A673 (cell line): ENCODE measurements around the gene DIP2C. TPM values are rescaled to one million over a fixed set of nuclear protein-coding genes. Genes with fewer than 3 reads are reported as not detected.

Experiments used
- BruUV-seq: library from RNA; stranded (reverse); fragments of 400-500 nt; replicated peaks from 2 replicates; lab custom pipeline; 2021; lab: Mats Ljungman, UMichigan
- CTCF ChIA-PET: fragments of 300-600 bp; sonication (Branson Sonifier 250); formaldehyde crosslinking; loops from one replicate; lab custom pipeline; 2022; ENCODE audit warnings: antibody characterized with exemption; lab: Charles Lee
- POLR2A ChIA-PET: fragments of 300-600 bp; sonication (Branson Sonifier 250); formaldehyde crosslinking; loops from one replicate; lab custom pipeline; 2022; ENCODE audit warnings: antibody characterized with exemption; ENCODE audit not compliant: low non-redundant PET; lab: Charles Lee
- DNase-seq: peaks from one replicate; pipeline ENCODE4 v3.0.0-alpha.2; 2015; ENCODE audit warnings: low spot score
- H3K27ac ChIP-seq: fragments of 200-600 bp; sonication (generic); 2 replicates; pipeline ENCODE4 v1.5.1; 2016; ENCODE audit warnings: mixed run types, low read depth, mild to moderate bottlenecking, mixed read lengths, antibody characterized with exemption, low read length; ENCODE audit not compliant: poor library complexity, severe bottlenecking
- H3K27me3 ChIP-seq: fragments of 200-600 bp; sonication (generic); replicated peaks from 2 replicates; pipeline ENCODE4 v1.6.1; 2017; ENCODE audit warnings: mixed run types, low read depth, mild to moderate bottlenecking, mixed read lengths, antibody characterized with exemption, low read length; ENCODE audit not compliant: insufficient read depth, poor library complexity
- H3K36me3 ChIP-seq: fragments of 200-600 bp; sonication (generic); 2 replicates; pipeline ENCODE4 v1.6.1; 2016; ENCODE audit warnings: mixed run types, mild to moderate bottlenecking, mixed read lengths, antibody characterized with exemption, low read length; ENCODE audit not compliant: insufficient read depth, poor library complexity, severe bottlenecking
- H3K4me1 ChIP-seq: fragments of 200-600 bp; sonication (generic); 2 replicates; pipeline ENCODE4 v1.6.1; 2017; ENCODE audit warnings: mixed run types, mild to moderate bottlenecking, mixed read lengths, antibody characterized with exemption, low read length; ENCODE audit not compliant: insufficient read depth, poor library complexity, severe bottlenecking
- H3K4me3 ChIP-seq: fragments of 200-600 bp; sonication (generic); 2 replicates; pipeline ENCODE4 v1.5.1; 2016; ENCODE audit warnings: low read depth, mixed run types, mild to moderate bottlenecking, mixed read lengths, low read length; ENCODE audit not compliant: poor library complexity, severe bottlenecking
- H3K9me3 ChIP-seq: fragments of 200-600 bp; sonication (generic); 2 replicates; pipeline ENCODE4 v1.6.1; 2016; ENCODE audit warnings: mixed run types, low read depth, mild to moderate bottlenecking, mixed read lengths, antibody characterized with exemption, low read length; ENCODE audit not compliant: poor library complexity, severe bottlenecking
- CTCF ChIP-seq: fragments of 300-800, 200-600 bp; sonication (generic); conservative IDR thresholded peaks from 2 replicates; pipeline ENCODE4 v1.5.1; 2017; ENCODE audit warnings: low read depth, mild to moderate bottlenecking, antibody characterized with exemption, low read length, moderate library complexity, mixed read lengths
- EZH2 ChIP-seq: fragments of 200-600 bp; sonication (generic); IDR thresholded peaks from 2 replicates; pipeline ENCODE4 v1.6.1; 2017; ENCODE audit warnings: borderline replicate concordance, low read depth, mild to moderate bottlenecking, mixed read lengths, antibody characterized with exemption, low read length; ENCODE audit not compliant: poor library complexity, severe bottlenecking
- intact Hi-C: fragments of 100-400 bp; cut with micrococcal nuclease; formaldehyde crosslinking; loops from one replicate; pipeline ENCODE4 v1.10.0; 2022; ENCODE audit not compliant: unreplicated experiment
- total RNA-seq: library from RNA; stranded (reverse); gene quantifications from 2 replicates; pipeline ENCODE4 v1.2.3, GENCODE V29; 2021

The DIP2C gene
- total RNA-seq, 1 experiment from 2014 or later: 13.2 TPM

GRCh38 chr10:663466-663751, 26.1 kb downstream of the DIP2C start:
- no TSS peak for BruUV-seq

GRCh38 chr10:662686-663465, 26.6 kb downstream of the DIP2C start:
- intact Hi-C loops: no loop called here
- no TSS peak for BruUV-seq

More at GRCh38 chr10:663466-663751, 26.1 kb downstream of the DIP2C start:
- intact Hi-C loops: no loop called here
- no peak overlapping the region for H3K4me3 ChIP-seq
- no peaks in the 10 kb centered on the region for H3K27me3 ChIP-seq
- TF ChIP-seq EZH2 (no peak), CTCF (no peak)
- DNase-seq: no peak
- POLR2A ChIA-PET: no interaction called here
- H3K9me3 ChIP-seq: no peaks in the 10 kb centered on the region
- no peak overlapping the region for H3K27ac ChIP-seq
- H3K36me3 ChIP-seq: no peaks in the 10 kb centered on the region
- H3K4me1 ChIP-seq: peaks cover 20% of the 10 kb centered on the region
- CTCF ChIA-PET: no interaction called here

GRCh38 chr10:662223-662605, 27.3 kb downstream of the DIP2C start:
- no peak for DNase-seq
- H3K27me3 ChIP-seq: no peaks in the 10 kb centered on the region
- POLR2A ChIA-PET: no interaction called here
- H3K27ac ChIP-seq: no peak overlapping the region
- CTCF ChIA-PET: no interaction called here
- peaks cover 20% of the 10 kb centered on the region for H3K4me1 ChIP-seq
- BruUV-seq: no TSS peak
- H3K9me3 ChIP-seq: no peaks in the 10 kb centered on the region
- no peaks in the 10 kb centered on the region for H3K36me3 ChIP-seq
- intact Hi-C loops: no loop called here
- no peak overlapping the region for H3K4me3 ChIP-seq
- TF ChIP-seq CTCF (no peak), EZH2 (no peak)

More at GRCh38 chr10:662686-663465, 26.6 kb downstream of the DIP2C start:
- Histone ChIP-seq H3K4me1 (peaks cover 20% of the 10 kb centered on the region), H3K36me3 (no peaks in the 10 kb centered on the region), H3K27me3 (no peaks in the 10 kb centered on the region), H3K27ac (no peak overlapping the region), H3K4me3 (no peak overlapping the region), H3K9me3 (no peaks in the 10 kb centered on the region)
- TF ChIP-seq EZH2 (no peak), CTCF (no peak)
- CTCF ChIA-PET: no interaction called here
- POLR2A ChIA-PET: no interaction called here
- DNase-seq: no peak
